Stimulated activated CD8-positive, alpha-beta memory T cell treated with anti-CD3 and anti-CD28 coated beads, Interleukin-4, amount 100 ng/mL, for 48 hours (primary cell): ENCODE results near the gene TYROBP.

ENCODE experiments used
- DNase-seq: peaks from one replicate; pipeline ENCODE4 v3.0.0-alpha.2; 2020

TYROBP gene

GRCh38 chr19:35869327-35870123 lies 38.6 kb downstream of the TYROBP start:
- peak; percentile 92 for DNase-seq

- no peak for DNase-seq
These were observed 39.2 kb downstream of the TYROBP start for GRCh38 chr19:35868823-35869326.

GRCh38 chr19:35868172-35868822 lies 39.8 kb downstream of the TYROBP start, which contains the start of gene APLP1:
TSS of gene APLP1 (plus strand) at chr19:35868574. CDS start at chr19:35868637, 63 bp downstream.
- DNase-seq, result peak; percentile 81

GRCh38 chr19:35863018-35863417 lies 45.1 kb downstream of the TYROBP start:
- DNase-seq, result no peak

- no peak for DNase-seq
These were observed 45.6 kb downstream of the TYROBP start for GRCh38 chr19:35862528-35862927.

- no peak for DNase-seq
These were observed 46.4 kb downstream of the TYROBP start for GRCh38 chr19:35861640-35862160.

GRCh38 chr19:35860818-35861639 lies 47.1 kb downstream of the TYROBP start:
- DNase-seq, result no peak

- no peak for DNase-seq
These were observed 47.7 kb downstream of the TYROBP start for GRCh38 chr19:35860436-35860817.

GRCh38 chr19:35859414-35859813 lies 48.7 kb downstream of the TYROBP start:
- DNase-seq, result no peak

- no peak for DNase-seq
These were observed 49.8 kb downstream of the TYROBP start for GRCh38 chr19:35858311-35858710.

- DNase-seq, result peak; percentile 66
These were observed 51.4 kb downstream of the TYROBP start, which contains the start of gene KIRREL2 for GRCh38 chr19:35856546-35857149. TSS of gene KIRREL2 (plus strand) at chr19:35856911. CDS start at chr19:35857120, 209 bp downstream.
